GM20431 (cell line): ENCODE data around the gene ZNF750.

ENCODE experiments used
- in situ Hi-C: fragments of 300-500 bp; cut with MseI, MboI; formaldehyde crosslinking; loops from one replicate; pipeline ENCODE4 v1.15.0; 2020; ENCODE audit warnings: low sequenced_read_pairs; ENCODE audit not compliant: unreplicated experiment

The ZNF750 gene

DNA sequence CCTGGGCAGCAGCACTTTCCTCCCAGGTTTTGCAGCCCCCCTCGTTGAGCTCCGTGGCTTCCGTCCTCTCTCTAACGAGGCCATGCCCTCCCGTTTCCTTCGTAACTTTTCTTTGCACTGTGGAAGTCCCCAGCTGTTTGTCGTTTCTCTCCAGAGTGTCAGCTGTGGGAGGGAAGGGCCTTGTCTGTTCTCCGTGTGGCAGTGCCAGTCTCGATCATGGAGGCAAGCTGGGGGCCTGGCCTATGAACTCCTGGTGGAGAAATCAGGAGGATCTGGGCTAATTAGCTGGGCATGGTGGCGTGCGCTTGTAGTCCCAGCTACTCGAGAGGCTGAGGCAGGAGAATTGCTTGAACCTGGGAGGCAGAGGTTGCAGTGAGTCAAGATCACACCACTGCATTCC is 59.6 kb downstream of the ZNF750 start:
- in situ Hi-C loops = loop anchor here (10.0 kb wide), 1 partner anchor 145 kb away; no protein-coding TSS in a partner anchor

GRCh38 chr17:82779541-82779940 is 60.3 kb downstream of the ZNF750 start:
- in situ Hi-C loops = no loop called here
